Ectodermal cell (in vitro differentiated cells): ENCODE results near the gene ERCC4.

ENCODE experiments used
- H3K27ac ChIP-seq: 2 replicates; pipeline ENCODE4 v1.7.0; 2013; ENCODE audit warnings: mild to moderate bottlenecking, low read depth, low read length; ENCODE audit not compliant: insufficient read depth, poor library complexity, severe bottlenecking
- H3K27me3 ChIP-seq: 2 replicates; pipeline ENCODE4 v1.7.0; 2013; ENCODE audit warnings: mild to moderate bottlenecking, low read length; ENCODE audit not compliant: insufficient read depth, control insufficient read depth, poor library complexity, severe bottlenecking
- H3K36me3 ChIP-seq: one replicate; pipeline ENCODE4 v1.7.0; 2013; ENCODE audit warnings: low read length; ENCODE audit not compliant: control insufficient read depth, insufficient read depth
- H3K4me1 ChIP-seq: one replicate; pipeline ENCODE4 v1.7.0; 2013; ENCODE audit warnings: low read length; ENCODE audit not compliant: control insufficient read depth, insufficient read depth
- H3K4me3 ChIP-seq: 2 replicates; pipeline ENCODE4 v1.7.0; 2013; ENCODE audit warnings: low read depth, low read length, control low read depth; ENCODE audit not compliant: insufficient read depth
- H3K9me3 ChIP-seq: 2 replicates; pipeline ENCODE4 v1.7.0; 2013; ENCODE audit warnings: mild to moderate bottlenecking, low read length, moderate library complexity; ENCODE audit not compliant: control insufficient read depth
- WGBS, 2 experiments: methylation state at CpG; one replicate each; pipeline ENCODE4 v1.1.7; 2013; ENCODE audit warnings: missing lambda C conversion rate in 2 of 2; 5-methylcytosine and 5-hydroxymethylcytosine counted together

The ERCC4 gene

DNA sequence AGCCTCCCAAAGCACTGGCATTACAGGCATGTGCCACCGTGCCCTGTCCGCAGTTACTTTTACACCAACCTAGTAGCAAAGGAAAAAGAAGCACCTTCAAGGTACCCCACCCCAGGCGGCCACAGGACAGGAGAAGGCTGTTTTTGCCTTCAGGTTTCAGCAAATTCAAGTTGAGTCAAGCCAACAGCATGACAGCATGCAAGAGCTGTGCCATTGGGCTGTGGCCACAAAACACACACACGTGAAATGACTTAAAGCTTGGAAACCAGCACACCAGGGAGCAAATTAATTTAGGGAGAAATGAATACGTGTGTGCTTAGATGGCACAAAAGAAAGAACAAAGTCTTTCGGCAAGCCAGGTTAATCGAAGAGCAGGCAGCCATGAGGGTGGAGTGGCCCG is 39.7 kb downstream of the ERCC4 start:
- Histone ChIP-seq H3K4me1 (peaks cover 6% of the 10 kb centered on the region), H3K27ac (no peak overlapping the region), H3K27me3 (no peaks in the 10 kb centered on the region), H3K9me3 (no peaks in the 10 kb centered on the region), H3K36me3 (no peaks in the 10 kb centered on the region), H3K4me3 (no peak overlapping the region)
- 94 to 97% methylated on average over 8 of the region's 8 CpGs for WGBS, 2 experiments

DNA sequence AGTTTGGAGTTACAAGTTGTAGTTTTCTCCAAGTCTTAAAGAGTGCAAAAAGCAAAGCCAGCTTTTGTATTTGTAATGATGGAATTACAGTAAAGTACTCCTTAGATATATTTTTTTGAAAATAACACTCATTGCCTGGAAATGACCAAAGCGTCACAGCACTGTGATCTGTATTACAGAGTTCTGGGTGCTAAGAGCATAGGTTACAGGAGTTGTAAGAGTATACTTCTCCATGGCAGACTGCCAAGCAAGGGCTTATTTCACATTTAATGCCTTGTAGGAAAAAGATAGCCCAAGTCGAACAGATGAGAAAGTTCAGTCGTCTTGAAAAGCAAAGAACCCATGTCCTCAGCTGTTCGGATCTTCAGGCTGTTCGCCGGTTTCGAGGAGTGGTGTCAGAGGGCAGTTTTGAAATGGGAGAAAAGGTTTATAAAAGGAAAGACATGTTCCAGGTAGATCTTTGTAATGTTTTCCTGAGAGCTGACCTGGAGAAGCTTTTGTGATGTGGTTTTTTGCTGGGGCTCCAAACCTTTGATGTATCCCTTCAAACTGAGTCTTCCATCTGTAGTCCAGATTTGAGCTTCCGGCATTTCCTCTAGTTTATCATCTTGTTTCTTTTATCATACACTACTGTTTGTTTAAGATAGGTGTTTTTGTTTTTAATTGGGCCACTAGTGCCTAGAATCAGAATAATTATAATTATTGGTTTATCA is 41.3 kb downstream of the ERCC4 start:
- no peaks in the 10 kb centered on the region for H3K9me3 ChIP-seq
- 94 to 96% methylated on average over 7 to 8 of the region's 8 CpGs for WGBS, 2 experiments
- H3K4me3 ChIP-seq: no peak overlapping the region
- peaks cover 6% of the 10 kb centered on the region for H3K4me1 ChIP-seq
- H3K27ac ChIP-seq: no peak overlapping the region
- no peaks in the 10 kb centered on the region for H3K36me3 ChIP-seq
- no peaks in the 10 kb centered on the region for H3K27me3 ChIP-seq

DNA sequence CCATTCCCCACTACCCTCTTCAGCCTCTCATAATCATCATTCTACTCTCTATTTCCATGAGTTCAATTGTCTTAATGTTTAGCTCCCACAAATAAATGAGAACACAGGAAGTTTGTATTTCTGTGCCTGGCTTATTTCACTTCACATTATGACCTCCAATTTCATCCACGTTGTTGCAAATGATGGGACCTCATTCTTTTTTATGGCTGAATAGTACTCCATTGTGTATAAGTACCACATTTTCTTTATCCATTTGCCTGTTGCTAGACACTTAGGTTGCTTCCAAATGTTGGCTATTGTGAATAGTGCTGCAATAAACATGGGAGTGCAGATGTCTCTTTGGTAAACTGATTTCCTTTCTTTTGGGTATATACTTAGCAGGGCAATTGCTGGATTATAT is 42.3 kb downstream of the ERCC4 start:
- peaks cover 6% of the 10 kb centered on the region for H3K4me1 ChIP-seq
- no peak overlapping the region for H3K27ac ChIP-seq
- H3K36me3 ChIP-seq: no peaks in the 10 kb centered on the region
- H3K27me3 ChIP-seq: no peaks in the 10 kb centered on the region
- 75 to 100% methylated on average over 1 of the region's 1 CpG for WGBS, 2 experiments
- no peak overlapping the region for H3K4me3 ChIP-seq
- H3K9me3 ChIP-seq: no peaks in the 10 kb centered on the region

DNA sequence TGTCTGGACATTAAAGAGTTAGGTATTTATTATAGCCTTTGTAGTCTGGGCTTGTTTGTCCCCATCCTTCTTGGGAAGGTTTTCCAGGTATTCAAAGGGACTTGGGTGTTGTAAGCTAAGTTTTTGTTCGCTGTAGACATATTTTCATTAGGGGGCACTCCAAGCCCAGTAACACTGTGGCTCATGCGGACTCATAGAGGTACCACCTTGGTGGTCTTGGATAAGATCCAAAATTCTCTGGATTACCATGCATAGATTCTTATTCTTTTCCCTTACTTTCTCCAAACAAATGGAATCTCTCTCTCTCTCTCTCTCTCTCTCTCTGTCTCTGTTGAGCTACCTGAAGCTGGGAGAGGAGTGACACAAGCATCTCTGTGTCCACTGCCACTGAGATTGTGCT is 48.9 kb downstream of the ERCC4 start:
- WGBS, 2 experiments: 78 to 86% methylated on average over 2 of the region's 2 CpGs
- H3K4me3 ChIP-seq: no peak overlapping the region
- H3K36me3 ChIP-seq: no peaks in the 10 kb centered on the region
- H3K27ac ChIP-seq: no peak overlapping the region
- H3K27me3 ChIP-seq: no peaks in the 10 kb centered on the region
- no peaks in the 10 kb centered on the region for H3K4me1 ChIP-seq
- H3K9me3 ChIP-seq: no peaks in the 10 kb centered on the region

DNA sequence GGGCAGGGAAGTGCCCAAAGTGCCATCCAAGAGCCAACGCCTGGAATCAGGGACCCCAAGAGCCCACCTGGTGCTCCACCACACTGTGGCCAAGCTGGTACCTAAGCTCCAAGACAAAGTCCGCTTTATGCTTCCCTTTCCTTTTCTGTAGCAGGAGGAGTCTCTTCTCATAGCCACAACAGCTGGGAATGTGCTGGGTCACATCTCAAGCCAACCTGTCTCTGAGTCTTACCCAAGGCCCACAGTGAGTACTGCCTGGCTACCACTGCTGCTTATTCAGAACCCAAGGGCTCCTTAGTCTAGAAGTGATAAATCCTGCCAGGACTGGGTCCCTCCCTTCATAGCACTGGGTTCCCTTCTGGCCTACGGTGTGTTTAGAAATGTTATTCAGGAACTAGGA is 49.8 kb downstream of the ERCC4 start:
- H3K9me3 ChIP-seq: no peaks in the 10 kb centered on the region
- WGBS, 2 experiments: 93 to 96% methylated on average over 3 of the region's 3 CpGs
- H3K4me1 ChIP-seq: no peaks in the 10 kb centered on the region
- no peak overlapping the region for H3K4me3 ChIP-seq
- H3K27ac ChIP-seq: no peak overlapping the region
- no peaks in the 10 kb centered on the region for H3K36me3 ChIP-seq
- no peaks in the 10 kb centered on the region for H3K27me3 ChIP-seq

DNA sequence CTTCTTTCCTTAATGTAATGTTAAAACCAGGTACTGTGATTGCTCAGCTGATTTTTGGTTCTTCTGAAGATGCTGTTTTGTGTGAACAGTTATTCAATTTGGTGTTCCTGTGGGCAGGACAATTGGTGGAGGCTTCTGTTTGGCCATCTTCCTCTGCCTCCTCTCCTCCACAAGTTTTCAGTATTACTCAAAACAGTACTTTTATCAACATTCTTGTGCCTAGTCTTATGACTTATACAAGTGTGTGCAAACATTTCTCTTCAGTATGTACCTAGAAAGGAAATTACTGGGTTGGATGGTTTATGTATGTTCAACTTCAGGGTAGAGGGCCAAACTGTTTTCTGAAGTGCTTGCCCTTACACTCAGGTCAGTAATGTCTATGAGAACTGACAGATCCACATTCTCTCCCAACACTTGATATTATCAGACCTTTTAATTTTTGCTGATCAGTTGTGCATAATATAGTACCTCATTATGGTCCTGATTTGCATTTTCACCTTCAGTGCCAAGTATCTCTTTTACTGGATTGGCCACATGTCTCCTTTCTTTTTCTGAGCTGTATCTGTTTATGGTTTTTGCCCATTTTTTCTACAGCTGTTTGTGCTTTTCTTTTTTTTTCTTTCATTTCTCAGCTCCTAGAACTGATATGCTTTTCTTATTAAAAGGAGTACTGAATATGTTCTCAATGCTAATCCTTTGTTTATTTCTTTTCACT is 50.9 kb downstream of the ERCC4 start:
- no peak overlapping the region for H3K4me3 ChIP-seq
- H3K9me3 ChIP-seq: no peaks in the 10 kb centered on the region
- no peak overlapping the region for H3K27ac ChIP-seq
- no peaks in the 10 kb centered on the region for H3K36me3 ChIP-seq
- no peaks in the 10 kb centered on the region for H3K4me1 ChIP-seq
- no peaks in the 10 kb centered on the region for H3K27me3 ChIP-seq

DNA sequence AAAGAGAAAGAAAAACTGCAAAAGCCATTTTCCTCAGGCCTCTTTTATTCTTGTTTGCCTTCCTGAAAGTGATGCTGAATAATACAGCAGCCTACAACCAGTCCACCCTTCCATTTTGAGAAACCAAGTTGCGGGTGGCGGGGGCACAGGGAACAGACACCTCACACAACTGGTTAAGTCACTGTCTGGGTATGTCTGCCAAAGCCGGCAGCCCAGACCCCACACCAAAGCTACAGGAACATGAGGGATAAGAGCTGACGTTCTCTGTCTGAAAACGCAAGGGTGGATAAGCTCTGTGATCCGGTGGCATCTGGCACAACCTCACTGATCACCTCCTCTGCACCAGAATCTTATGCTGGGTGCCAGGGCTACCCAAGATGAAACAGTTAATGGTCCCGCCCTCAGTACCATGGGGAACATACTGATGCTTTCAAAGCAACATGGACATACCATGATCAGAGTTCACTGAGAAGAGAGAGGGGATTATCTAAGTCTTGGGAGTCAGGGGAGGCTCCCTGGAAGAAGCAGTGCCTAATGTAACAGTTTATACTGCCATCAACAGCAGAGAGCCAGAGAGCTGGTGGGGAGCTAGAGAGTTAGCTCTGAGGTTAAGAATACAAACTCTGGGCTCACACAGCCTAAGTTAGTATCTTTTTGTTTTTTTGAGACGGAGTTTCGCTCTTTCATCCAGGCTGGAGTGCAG is 53.5 kb downstream of the ERCC4 start:
- Histone ChIP-seq H3K9me3 (no peaks in the 10 kb centered on the region), H3K27ac (no peak overlapping the region), H3K4me3 (no peak overlapping the region), H3K27me3 (no peaks in the 10 kb centered on the region), H3K4me1 (no peaks in the 10 kb centered on the region), H3K36me3 (no peaks in the 10 kb centered on the region)
- 95 to 97% methylated on average over 9 of the region's 9 CpGs for WGBS, 2 experiments

DNA sequence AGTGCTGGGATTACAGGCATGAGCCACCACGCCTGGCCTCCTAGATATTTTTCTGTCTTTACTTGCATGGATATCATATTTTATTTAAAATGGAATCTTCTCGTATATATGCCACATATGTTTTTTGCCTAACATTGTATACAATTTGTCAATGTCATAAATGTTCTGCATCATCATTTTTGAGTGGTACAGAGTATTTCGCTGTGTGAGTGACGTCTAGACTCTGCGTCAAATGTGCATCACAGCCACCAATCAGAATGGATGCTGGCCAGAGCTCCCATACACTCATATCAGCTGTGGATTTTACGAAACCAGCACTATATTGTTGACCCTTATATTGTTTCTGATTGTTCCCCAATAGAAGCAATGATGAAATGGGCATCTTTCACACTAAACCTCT is 57.2 kb downstream of the ERCC4 start:
- H3K27ac ChIP-seq: no peak overlapping the region
- 94 to 97% methylated on average over 5 to 6 of the region's 6 CpGs for WGBS, 2 experiments
- H3K36me3 ChIP-seq: no peaks in the 10 kb centered on the region
- no peaks in the 10 kb centered on the region for H3K9me3 ChIP-seq
- H3K27me3 ChIP-seq: no peaks in the 10 kb centered on the region
- no peak overlapping the region for H3K4me3 ChIP-seq
- H3K4me1 ChIP-seq: no peaks in the 10 kb centered on the region

DNA sequence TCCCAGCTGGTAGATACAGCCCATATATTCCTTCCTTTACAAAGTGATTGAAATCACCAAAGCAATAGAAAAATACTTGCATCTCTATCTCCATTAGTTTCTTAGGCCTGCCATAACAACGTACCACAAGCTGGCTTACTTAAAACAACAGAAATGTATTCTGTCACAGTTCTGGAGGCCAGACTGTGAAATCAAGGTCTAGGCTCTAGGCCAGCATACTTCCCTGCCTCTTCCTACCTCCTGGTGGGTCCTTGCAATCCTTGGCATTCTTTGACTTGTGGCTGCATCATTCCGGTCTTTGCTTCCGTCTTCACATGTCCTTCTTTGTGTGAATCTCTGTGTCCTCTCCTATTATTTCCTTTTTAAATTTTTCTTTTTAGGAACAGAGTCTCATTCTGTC is 62.5 kb downstream of the ERCC4 start:
- Histone ChIP-seq H3K4me1 (no peaks in the 10 kb centered on the region), H3K27me3 (no peaks in the 10 kb centered on the region), H3K36me3 (no peaks in the 10 kb centered on the region), H3K27ac (no peak overlapping the region), H3K4me3 (no peak overlapping the region), H3K9me3 (no peaks in the 10 kb centered on the region)
- 87 to 93% methylated on average over 3 of the region's 3 CpGs for WGBS, 2 experiments

DNA sequence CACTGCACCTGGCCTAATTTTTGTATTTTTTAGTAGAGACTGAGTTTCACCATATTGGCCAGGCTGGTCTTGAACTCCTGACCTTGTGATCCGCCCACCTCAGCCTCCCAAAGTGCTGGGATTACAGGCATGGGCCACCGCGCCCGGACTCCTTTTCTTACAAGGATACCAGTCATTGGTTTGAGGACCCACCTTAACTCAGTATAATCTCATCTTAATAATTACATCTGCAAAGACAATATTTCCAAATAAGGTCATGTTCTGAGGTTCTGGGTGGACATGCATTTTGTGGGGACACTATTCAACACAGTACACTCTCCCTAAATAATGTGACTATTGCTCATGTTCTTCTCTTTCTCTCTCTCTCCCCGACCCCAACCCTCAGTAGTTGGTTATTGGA is 63.7 kb downstream of the ERCC4 start:
- H3K27ac ChIP-seq: no peak overlapping the region
- no peak overlapping the region for H3K4me3 ChIP-seq
- H3K27me3 ChIP-seq: no peaks in the 10 kb centered on the region
- WGBS, 2 experiments: 78 to 98% methylated on average over 4 to 5 of the region's 5 CpGs
- H3K36me3 ChIP-seq: no peaks in the 10 kb centered on the region
- H3K9me3 ChIP-seq: no peaks in the 10 kb centered on the region
- no peaks in the 10 kb centered on the region for H3K4me1 ChIP-seq
